Glomerular endothelial cell (primary cell): Measurements from ENCODE around the gene STRN4. TPM values are rescaled to one million over a fixed set of nuclear protein-coding genes. Genes with fewer than 3 reads are reported as not detected.

Experiments
- DNase-seq: peaks from one replicate; pipeline ENCODE4 v3.0.0-alpha.2; 2011; ENCODE audit warnings: low read depth, low spot score; ENCODE audit errors: extremely low read depth
- total RNA-seq: library from RNA; depleted of rRNA; stranded (reverse); fragments of >200 nt; gene quantifications from 2 replicates; pipeline ENCODE4 v1.2.3, GENCODE V29; 2015

STRN4 gene
- total RNA-seq, 1 donor from 2014 or later: 175 TPM

- DNase-seq: no peak
Measured at GRCh38 chr19:46744005-46744691, 2.1 kb downstream of the STRN4 start.

- DNase-seq: no peak
Measured at GRCh38 chr19:46742926-46743480, 3.2 kb downstream of the STRN4 start.

GRCh38 chr19:46741447-46741846, 4.8 kb downstream of the STRN4 start:
- DNase-seq: no peak

- no peak for DNase-seq
Measured at GRCh38 chr19:46739290-46739771, 6.9 kb downstream of the STRN4 start.

GRCh38 chr19:46737761-46738171, 8.5 kb downstream of the STRN4 start:
- no peak for DNase-seq

GRCh38 chr19:46737298-46737654, 9.0 kb downstream of the STRN4 start:
- no peak for DNase-seq

- no peak for DNase-seq
Measured at GRCh38 chr19:46736531-46737297, 9.5 kb downstream of the STRN4 start.

GRCh38 chr19:46733690-46734292, 12.5 kb downstream of the STRN4 start:
- no peak for DNase-seq

- DNase-seq: no peak
Measured at GRCh38 chr19:46732966-46733689, 13.1 kb downstream of the STRN4 start.

GRCh38 chr19:46732172-46732938, 13.9 kb downstream of the STRN4 start:
- no peak for DNase-seq

- no peak for DNase-seq
Measured at GRCh38 chr19:46731584-46731983, 14.7 kb downstream of the STRN4 start.

- no peak for DNase-seq
Measured at GRCh38 chr19:46731007-46731501, 15.2 kb downstream of the STRN4 start.

- no peak for DNase-seq
Measured at GRCh38 chr19:46730595-46730994, 15.7 kb downstream of the STRN4 start.

- DNase-seq: no peak
Measured at GRCh38 chr19:46730187-46730586, 16.1 kb downstream of the STRN4 start.

GRCh38 chr19:46729696-46730095, 16.6 kb downstream of the STRN4 start:
- no peak for DNase-seq

- DNase-seq: no peak
Measured at GRCh38 chr19:46728693-46729339, 17.4 kb downstream of the STRN4 start.

- DNase-seq: no peak
Measured at GRCh38 chr19:46728208-46728607, 18.0 kb downstream of the STRN4 start.

- DNase-seq: no peak
Measured at GRCh38 chr19:46727757-46728156, 18.5 kb downstream of the STRN4 start.

- DNase-seq: no peak
Measured at GRCh38 chr19:46726971-46727501, 19.2 kb downstream of the STRN4 start.
